ENCODE measurements around the gene LRMDA. TPM values are rescaled to one million over a fixed set of nuclear protein-coding genes. Genes with fewer than 3 reads are reported as not detected.

Gene LRMDA
- total RNA-seq, 1 donor from 2014 or later: 7.3 TPM

DNA sequence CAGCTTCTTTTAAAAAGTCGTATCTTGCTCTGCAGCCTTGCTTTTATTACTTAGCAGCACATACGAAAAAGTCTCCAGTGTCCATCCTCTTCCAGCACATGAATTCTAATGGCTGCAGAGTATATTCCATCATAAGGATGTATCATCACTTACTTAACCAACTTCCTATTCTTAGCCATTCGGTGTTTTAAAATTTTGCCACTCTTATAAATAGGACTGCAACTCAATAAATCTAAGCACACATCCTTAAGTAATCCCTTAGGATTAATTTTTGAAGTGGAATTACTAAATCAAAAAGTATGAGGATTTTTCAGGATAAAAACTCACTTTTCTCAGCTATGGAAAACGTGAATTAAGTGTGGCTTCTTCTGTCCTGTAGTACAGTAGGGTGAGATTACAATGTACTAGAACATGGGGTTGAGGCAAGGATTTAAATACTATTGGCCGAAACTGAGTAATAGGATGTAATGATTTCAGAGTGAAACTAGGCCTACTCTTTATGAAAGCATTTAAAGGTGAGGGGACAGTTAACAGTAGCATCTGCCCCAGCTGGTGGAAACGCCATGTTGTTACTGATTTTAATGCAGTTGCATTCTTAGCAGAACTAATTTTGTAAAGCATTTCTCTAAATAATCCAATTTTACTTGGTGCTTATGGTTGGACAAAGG, 1035.5 kb downstream of the LRMDA start:
- Histone ChIP-seq H3K27ac (ENCODE audit: low read depth, low read length) (no peak overlapping the region), H3K4me1 (ENCODE audit: control insufficient read depth in 3 of 3, insufficient read depth in 3 of 3, low read length in 3 of 3) (no peaks in the 10 kb centered on the region), H3K36me3 (ENCODE audit: control insufficient read depth in 3 of 3, insufficient read depth in 3 of 3, low read length in 3 of 3) (no peaks in the 10 kb centered on the region), H3K27me3 (ENCODE audit: control insufficient read depth in 3 of 3, insufficient read depth in 3 of 3, low read length in 3 of 3) (no peaks in the 10 kb centered on the region), H3K9me3 (ENCODE audit: control insufficient read depth in 3 of 3, low read length in 3 of 3) (no peaks in the 10 kb centered on the region), H3K4me3 (ENCODE audit: low read length in 3 of 3) (no peak overlapping the region), H3K9ac (ENCODE audit: low read depth in 1 of 3, low read length in 3 of 3) (no peak overlapping the region)

DNA sequence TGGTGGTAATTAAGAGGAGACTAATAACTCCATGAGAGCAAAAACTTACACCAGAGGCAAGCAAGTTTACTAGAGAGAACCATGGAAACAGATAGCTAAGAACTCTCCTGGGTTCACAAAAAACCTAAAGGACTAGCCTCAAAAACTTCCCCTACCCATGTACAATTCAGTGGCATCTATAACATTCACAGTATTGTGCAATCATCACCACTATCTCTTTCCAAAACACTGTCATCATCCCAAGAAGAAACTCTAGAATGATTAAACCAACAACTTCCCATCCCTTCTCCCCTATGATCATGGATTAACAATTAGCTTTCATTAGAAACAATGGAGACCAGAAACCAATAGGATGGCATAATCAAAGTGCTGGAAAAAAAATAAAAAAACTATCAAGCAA, 1038.3 kb downstream of the LRMDA start:
- H3K27me3 ChIP-seq (ENCODE audit: control insufficient read depth in 3 of 3, insufficient read depth in 3 of 3, low read length in 3 of 3): no peaks in the 10 kb centered on the region
- H3K4me3 ChIP-seq (ENCODE audit: low read length in 3 of 3): no peak overlapping the region
- no peaks in the 10 kb centered on the region for H3K36me3 ChIP-seq (ENCODE audit: control insufficient read depth in 3 of 3, insufficient read depth in 3 of 3, low read length in 3 of 3)
- no peak overlapping the region for H3K27ac ChIP-seq (ENCODE audit: low read depth, low read length)
- no peak overlapping the region for H3K9ac ChIP-seq (ENCODE audit: low read depth in 1 of 3, low read length in 3 of 3)
- no peaks in the 10 kb centered on the region for H3K4me1 ChIP-seq (ENCODE audit: control insufficient read depth in 3 of 3, insufficient read depth in 3 of 3, low read length in 3 of 3)
- H3K9me3 ChIP-seq (ENCODE audit: control insufficient read depth in 3 of 3, low read length in 3 of 3): no peaks in the 10 kb centered on the region

DNA sequence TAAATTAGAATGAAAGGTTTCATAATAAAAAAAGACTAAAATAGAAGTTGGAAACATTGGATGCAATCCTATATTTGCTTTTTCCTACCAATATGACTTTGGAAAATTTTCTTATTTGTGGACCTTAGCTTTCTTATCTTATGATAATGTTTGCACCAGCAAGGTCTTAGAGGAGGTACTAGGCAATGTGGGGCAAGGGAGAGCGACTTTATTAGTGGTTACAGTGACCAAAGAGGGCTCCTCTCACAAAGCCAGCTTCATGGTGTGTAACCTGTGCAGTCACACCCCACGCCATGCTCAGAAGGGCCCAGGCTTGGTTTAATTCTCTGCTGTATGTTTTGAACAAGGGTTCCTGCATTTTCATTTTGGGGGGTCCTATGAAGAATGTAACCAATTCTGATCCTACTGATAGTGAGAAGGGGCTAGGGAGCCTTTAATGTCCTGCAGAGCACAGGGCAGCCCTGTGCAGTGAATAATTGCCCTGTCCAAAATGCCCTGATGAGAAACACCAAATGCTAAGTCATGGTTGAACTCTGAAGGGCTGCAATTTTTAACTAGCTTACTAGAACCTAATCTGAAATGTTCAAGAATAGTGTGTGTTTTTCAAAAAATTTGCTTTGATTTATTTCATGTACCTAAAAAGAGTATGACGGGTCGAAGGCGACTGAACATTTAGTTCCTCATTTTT, 1047.8 kb downstream of the LRMDA start:
- Histone ChIP-seq H3K36me3 (ENCODE audit: control insufficient read depth in 3 of 3, insufficient read depth in 3 of 3, low read length in 3 of 3) (no peaks in the 10 kb centered on the region), H3K4me1 (ENCODE audit: control insufficient read depth in 3 of 3, insufficient read depth in 3 of 3, low read length in 3 of 3) (peaks cover 0 to 4% (median 0%) of the 10 kb centered on the region in 3 donors), H3K9me3 (ENCODE audit: control insufficient read depth in 3 of 3, low read length in 3 of 3) (peaks cover 0 to 5% (median 0%) of the 10 kb centered on the region in 3 donors), H3K27ac (ENCODE audit: low read depth, low read length) (no peak overlapping the region), H3K9ac (ENCODE audit: low read depth in 1 of 3, low read length in 3 of 3) (no peak overlapping the region), H3K27me3 (ENCODE audit: control insufficient read depth in 3 of 3, insufficient read depth in 3 of 3, low read length in 3 of 3) (no peaks in the 10 kb centered on the region), H3K4me3 (ENCODE audit: low read length in 3 of 3) (no peak overlapping the region)

DNA sequence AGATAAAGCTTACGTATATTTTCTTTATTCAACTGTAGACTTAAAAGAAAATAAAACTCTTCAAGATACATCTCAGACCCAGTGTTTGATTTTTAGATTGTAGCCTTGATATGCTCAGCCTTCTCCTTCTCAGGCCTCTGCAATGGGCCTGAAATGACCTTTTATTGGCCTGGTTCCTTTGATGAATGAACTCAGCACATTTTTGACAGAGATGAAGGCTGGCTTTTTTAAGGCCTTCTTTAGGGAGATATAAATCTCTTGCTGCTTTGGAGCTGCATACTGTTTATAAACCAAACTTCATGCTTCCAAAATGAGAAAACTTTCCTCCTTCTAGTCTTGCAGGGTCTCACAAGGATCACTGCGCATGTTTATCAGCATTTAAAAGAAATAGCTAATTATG, 1049.8 kb downstream of the LRMDA start:
- Histone ChIP-seq H3K27ac (ENCODE audit: low read depth, low read length) (no peak overlapping the region), H3K4me3 (ENCODE audit: low read length in 3 of 3) (no peak overlapping the region), H3K36me3 (ENCODE audit: control insufficient read depth in 3 of 3, insufficient read depth in 3 of 3, low read length in 3 of 3) (no peaks in the 10 kb centered on the region), H3K4me1 (ENCODE audit: control insufficient read depth in 3 of 3, insufficient read depth in 3 of 3, low read length in 3 of 3) (peaks cover 0 to 4% (median 0%) of the 10 kb centered on the region in 3 donors), H3K27me3 (ENCODE audit: control insufficient read depth in 3 of 3, insufficient read depth in 3 of 3, low read length in 3 of 3) (no peaks in the 10 kb centered on the region), H3K9ac (ENCODE audit: low read depth in 1 of 3, low read length in 3 of 3) (no peak overlapping the region), H3K9me3 (ENCODE audit: control insufficient read depth in 3 of 3, low read length in 3 of 3) (peaks cover 0 to 5% (median 0%) of the 10 kb centered on the region in 3 donors)

DNA sequence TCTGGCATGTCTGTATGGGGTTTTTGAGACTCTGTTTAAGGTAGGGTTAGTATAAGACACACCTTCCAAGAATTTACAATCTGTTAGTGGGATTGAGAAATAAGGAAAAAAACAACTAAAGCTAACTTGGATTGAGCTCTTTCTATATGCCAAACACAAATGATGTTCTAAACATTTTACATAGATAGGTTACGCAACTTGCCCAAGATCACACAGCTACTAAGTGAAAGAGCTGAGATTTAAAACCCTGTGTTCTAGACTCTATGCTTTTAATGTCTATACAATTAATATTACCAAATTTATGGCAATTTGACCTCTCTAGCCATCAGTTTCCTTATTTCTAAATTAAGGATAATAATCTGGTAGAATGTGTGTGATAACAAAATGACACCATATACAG, 1056.2 kb downstream of the LRMDA start:
- Histone ChIP-seq H3K4me1 (ENCODE audit: control insufficient read depth in 3 of 3, insufficient read depth in 3 of 3, low read length in 3 of 3) (no peaks in the 10 kb centered on the region), H3K36me3 (ENCODE audit: control insufficient read depth in 3 of 3, insufficient read depth in 3 of 3, low read length in 3 of 3) (no peaks in the 10 kb centered on the region), H3K4me3 (ENCODE audit: low read length in 3 of 3) (no peak overlapping the region), H3K9ac (ENCODE audit: low read depth in 1 of 3, low read length in 3 of 3) (no peak overlapping the region), H3K27ac (ENCODE audit: low read depth, low read length) (no peak overlapping the region), H3K27me3 (ENCODE audit: control insufficient read depth in 3 of 3, insufficient read depth in 3 of 3, low read length in 3 of 3) (no peaks in the 10 kb centered on the region), H3K9me3 (ENCODE audit: control insufficient read depth in 3 of 3, low read length in 3 of 3) (peaks cover 0 to 13% (median 3%) of the 10 kb centered on the region in 3 donors)

GRCh38 chr10:76488602-76489001, 1057.2 kb downstream of the LRMDA start:
- peaks cover 0 to 11% (median 6%) of the 10 kb centered on the region in 3 donors for H3K9me3 ChIP-seq (ENCODE audit: control insufficient read depth in 3 of 3, low read length in 3 of 3)
- H3K36me3 ChIP-seq (ENCODE audit: control insufficient read depth in 3 of 3, insufficient read depth in 3 of 3, low read length in 3 of 3): no peaks in the 10 kb centered on the region
- no peaks in the 10 kb centered on the region for H3K27me3 ChIP-seq (ENCODE audit: control insufficient read depth in 3 of 3, insufficient read depth in 3 of 3, low read length in 3 of 3)
- no peak overlapping the region for H3K27ac ChIP-seq (ENCODE audit: low read depth, low read length)
- no peak overlapping the region for H3K9ac ChIP-seq (ENCODE audit: low read depth in 1 of 3, low read length in 3 of 3)
- H3K4me1 ChIP-seq (ENCODE audit: control insufficient read depth in 3 of 3, insufficient read depth in 3 of 3, low read length in 3 of 3): no peaks in the 10 kb centered on the region
- H3K4me3 ChIP-seq (ENCODE audit: low read length in 3 of 3): no peak overlapping the region

- no peak overlapping the region for H3K4me3 ChIP-seq (ENCODE audit: low read length in 3 of 3)
- no peaks in the 10 kb centered on the region for H3K36me3 ChIP-seq (ENCODE audit: control insufficient read depth in 3 of 3, insufficient read depth in 3 of 3, low read length in 3 of 3)
- no peak overlapping the region for H3K27ac ChIP-seq (ENCODE audit: low read depth, low read length)
- no peaks in the 10 kb centered on the region for H3K4me1 ChIP-seq (ENCODE audit: control insufficient read depth in 3 of 3, insufficient read depth in 3 of 3, low read length in 3 of 3)
- no peaks in the 10 kb centered on the region for H3K27me3 ChIP-seq (ENCODE audit: control insufficient read depth in 3 of 3, insufficient read depth in 3 of 3, low read length in 3 of 3)
- H3K9ac ChIP-seq (ENCODE audit: low read depth in 1 of 3, low read length in 3 of 3): no peak overlapping the region
- H3K9me3 ChIP-seq (ENCODE audit: control insufficient read depth in 3 of 3, low read length in 3 of 3): peaks cover 0 to 11% (median 6%) of the 10 kb centered on the region in 3 donors
Measured at GRCh38 chr10:76491216-76491615, 1059.8 kb downstream of the LRMDA start.

DNA sequence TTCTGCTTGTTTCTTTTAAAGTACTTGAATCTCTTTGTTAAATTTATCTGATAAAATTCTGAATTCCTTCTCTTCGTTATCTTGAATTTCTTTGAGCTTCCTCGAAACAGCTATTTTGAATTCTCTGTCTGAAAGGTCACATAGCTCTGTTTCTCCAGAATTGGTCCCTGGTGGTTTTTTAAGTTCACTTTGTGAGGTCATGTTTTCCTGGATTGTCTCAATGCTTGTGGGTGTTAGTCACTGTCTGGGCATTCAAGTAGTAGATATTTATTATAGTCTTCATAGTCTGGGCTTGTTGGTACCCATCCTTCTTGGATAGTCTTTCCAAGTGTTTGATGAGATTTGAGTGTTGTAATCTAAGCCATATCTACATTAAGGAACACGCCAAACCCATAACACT, 1060.6 kb downstream of the LRMDA start:
- H3K36me3 ChIP-seq (ENCODE audit: control insufficient read depth in 3 of 3, insufficient read depth in 3 of 3, low read length in 3 of 3): no peaks in the 10 kb centered on the region
- H3K27me3 ChIP-seq (ENCODE audit: control insufficient read depth in 3 of 3, insufficient read depth in 3 of 3, low read length in 3 of 3): no peaks in the 10 kb centered on the region
- peaks cover 0 to 11% (median 6%) of the 10 kb centered on the region in 3 donors for H3K9me3 ChIP-seq (ENCODE audit: control insufficient read depth in 3 of 3, low read length in 3 of 3)
- H3K4me3 ChIP-seq (ENCODE audit: low read length in 3 of 3): no peak overlapping the region
- no peak overlapping the region for H3K27ac ChIP-seq (ENCODE audit: low read depth, low read length)
- no peaks in the 10 kb centered on the region for H3K4me1 ChIP-seq (ENCODE audit: control insufficient read depth in 3 of 3, insufficient read depth in 3 of 3, low read length in 3 of 3)
- no peak overlapping the region for H3K9ac ChIP-seq (ENCODE audit: low read depth in 1 of 3, low read length in 3 of 3)

DNA sequence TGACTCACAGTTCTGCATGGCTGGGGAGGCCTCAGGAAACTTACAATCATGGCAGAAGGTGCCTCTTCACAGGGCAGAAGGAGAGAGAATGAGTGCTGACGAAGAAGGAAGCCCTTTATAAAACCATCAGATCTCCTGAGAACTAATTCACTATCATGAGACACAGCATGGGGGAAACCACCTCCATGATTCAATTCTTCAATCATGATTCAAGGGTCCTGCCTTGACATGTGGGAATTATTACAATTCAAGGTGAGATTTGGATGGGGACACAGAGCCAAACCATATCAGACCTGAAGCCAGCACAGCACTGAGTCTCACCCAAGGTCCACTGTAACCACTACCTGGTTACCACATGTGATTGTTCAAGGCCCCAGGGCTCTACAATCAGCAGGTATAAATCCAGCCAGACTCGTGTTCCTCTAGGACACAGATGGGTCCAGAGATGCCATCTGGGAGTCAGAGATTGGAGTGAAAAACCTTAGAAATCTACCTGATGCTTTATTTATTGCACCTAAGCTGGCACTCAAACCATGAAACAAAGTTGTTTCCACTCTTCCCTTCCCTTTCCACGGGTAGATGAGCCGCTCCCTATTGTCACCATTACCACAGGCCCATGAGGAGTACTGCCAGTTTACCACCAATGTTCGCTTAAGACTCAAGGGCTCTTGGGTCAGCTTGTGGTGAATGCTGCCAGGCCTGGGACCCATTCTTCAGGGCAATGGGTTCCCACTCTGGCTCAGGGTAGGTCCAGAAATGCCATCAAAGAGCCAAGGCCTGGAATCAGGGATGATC, 1061.5 kb downstream of the LRMDA start:
- no peak overlapping the region for H3K4me3 ChIP-seq (ENCODE audit: low read length in 3 of 3)
- H3K27me3 ChIP-seq (ENCODE audit: control insufficient read depth in 3 of 3, insufficient read depth in 3 of 3, low read length in 3 of 3): no peaks in the 10 kb centered on the region
- peaks cover 0 to 11% (median 6%) of the 10 kb centered on the region in 3 donors for H3K9me3 ChIP-seq (ENCODE audit: control insufficient read depth in 3 of 3, low read length in 3 of 3)
- H3K36me3 ChIP-seq (ENCODE audit: control insufficient read depth in 3 of 3, insufficient read depth in 3 of 3, low read length in 3 of 3): no peaks in the 10 kb centered on the region
- no peaks in the 10 kb centered on the region for H3K4me1 ChIP-seq (ENCODE audit: control insufficient read depth in 3 of 3, insufficient read depth in 3 of 3, low read length in 3 of 3)
- H3K9ac ChIP-seq (ENCODE audit: low read depth in 1 of 3, low read length in 3 of 3): no peak overlapping the region
- no peak overlapping the region for H3K27ac ChIP-seq (ENCODE audit: low read depth, low read length)

DNA sequence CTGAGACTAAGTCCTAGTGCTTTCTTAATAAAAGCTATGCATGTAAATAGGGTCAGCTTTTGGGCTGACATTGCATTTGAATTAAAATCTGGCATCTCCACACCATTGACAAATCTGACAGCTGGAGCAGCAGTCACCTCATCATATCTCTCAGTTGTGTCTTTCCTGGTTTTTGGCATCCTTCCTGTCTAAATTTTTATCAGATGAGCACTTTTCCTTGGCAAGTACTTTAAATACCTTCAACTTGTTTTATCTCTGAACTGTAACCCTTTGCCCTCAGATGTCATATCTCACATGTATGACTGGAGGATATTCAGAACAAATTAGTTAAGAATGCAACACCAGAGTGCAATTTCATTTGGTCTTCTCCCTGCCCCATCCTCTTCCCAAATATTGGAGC, 1066.2 kb downstream of the LRMDA start:
- H3K9me3 ChIP-seq (ENCODE audit: control insufficient read depth in 3 of 3, low read length in 3 of 3): peaks cover 0 to 3% (median 0%) of the 10 kb centered on the region in 3 donors
- H3K27me3 ChIP-seq (ENCODE audit: control insufficient read depth in 3 of 3, insufficient read depth in 3 of 3, low read length in 3 of 3): no peaks in the 10 kb centered on the region
- H3K9ac ChIP-seq (ENCODE audit: low read depth in 1 of 3, low read length in 3 of 3): no peak overlapping the region
- H3K36me3 ChIP-seq (ENCODE audit: control insufficient read depth in 3 of 3, insufficient read depth in 3 of 3, low read length in 3 of 3): no peaks in the 10 kb centered on the region
- H3K4me3 ChIP-seq (ENCODE audit: low read length in 3 of 3): no peak overlapping the region
- H3K27ac ChIP-seq (ENCODE audit: low read depth, low read length): no peak overlapping the region
- no peaks in the 10 kb centered on the region for H3K4me1 ChIP-seq (ENCODE audit: control insufficient read depth in 3 of 3, insufficient read depth in 3 of 3, low read length in 3 of 3)
